Measurements from ENCODE around the gene GCNA. TPM values are rescaled to one million over a fixed set of nuclear protein-coding genes. Genes with fewer than 3 reads are reported as not detected.
"Not testable (repeated sequence)": the region's sequence is repeated elsewhere in the genome, so short reads cannot be mapped to it uniquely, and the experiment has no call there.

GCNA gene
- total RNA-seq, 1 experiment from 2014 or later: 3.8 TPM

DNA sequence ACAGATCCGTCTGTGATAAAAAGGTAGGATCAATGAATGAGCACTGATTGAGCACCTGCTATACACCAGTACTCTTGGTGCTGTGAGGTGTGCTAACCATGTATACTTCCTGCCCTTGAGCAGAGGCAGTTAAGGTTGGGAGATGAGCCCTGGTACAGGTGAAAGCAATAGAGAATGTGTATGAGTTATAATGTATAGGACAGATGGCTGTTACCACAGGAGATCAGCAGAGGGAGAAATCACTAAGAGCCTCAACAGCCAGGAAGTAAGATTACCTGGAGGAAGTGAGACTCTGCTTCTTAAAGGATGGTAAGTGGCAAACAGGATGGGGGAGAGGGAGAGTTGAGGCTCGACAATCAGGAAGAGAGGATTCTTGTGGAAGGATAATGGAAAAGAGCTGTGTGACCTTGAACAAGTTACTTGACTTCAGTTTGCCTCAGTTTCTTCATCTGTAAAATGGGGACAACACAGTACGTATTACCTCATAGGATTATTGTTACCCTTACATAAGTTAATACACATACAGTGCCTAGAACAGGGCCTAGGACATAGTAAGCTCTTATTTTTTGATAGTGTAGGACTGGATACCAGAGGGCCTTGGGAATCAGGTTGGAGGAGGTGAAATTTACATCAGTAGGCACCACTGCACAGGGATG lies 31.0 kb downstream of the GCNA start:
- POLR2A ChIA-PET: interaction anchor here (1.1 kb wide), 1 partner anchor 13 kb away, joined by 3 read pairs; no protein-coding TSS in a partner anchor
- Mint-ChIP-seq H3K4me1 (ENCODE audit: insufficient read depth, unreplicated experiment) (no peaks in the 10 kb centered on the region), H3K27me3 (ENCODE audit: insufficient read depth, unreplicated experiment) (peaks cover 24% of the 10 kb centered on the region), H3K9me3 (ENCODE audit: unreplicated experiment) (peaks cover 22% of the 10 kb centered on the region), H3K36me3 (ENCODE audit: insufficient read depth, unreplicated experiment) (peaks cover 84% of the 10 kb centered on the region), H3K27ac (ENCODE audit: low read depth, unreplicated experiment) (no peak overlapping the region), H3K4me3 (ENCODE audit: unreplicated experiment) (no peak overlapping the region)
- intact Hi-C loops (cut with micrococcal nuclease): no loop called here
- no peak for DNase-seq (ENCODE audit: unreplicated experiment)
- TF ChIP-seq CTCF (IDR thresholded peaks at IDR 0.05; ENCODE audit: unreplicated experiment): no peak
- CTCF ChIA-PET: interaction anchor here (1.2 kb wide), 1 partner anchor 10 kb away, joined by 3 read pairs; no protein-coding TSS in a partner anchor
- no TSS peak for BruUV-seq (replicated peaks)

- H3K4me3 Mint-ChIP-seq (ENCODE audit: unreplicated experiment); H3K4me1 Mint-ChIP-seq (ENCODE audit: insufficient read depth, unreplicated experiment); H3K27ac Mint-ChIP-seq (ENCODE audit: low read depth, unreplicated experiment); DNase-seq (ENCODE audit: unreplicated experiment); POLR2A ChIA-PET; intact Hi-C loops (cut with micrococcal nuclease); CTCF ChIA-PET; BruUV-seq (replicated peaks): not testable (repeated sequence)
- H3K27me3 Mint-ChIP-seq (ENCODE audit: insufficient read depth, unreplicated experiment): peaks cover 24% of the 10 kb centered on the region
- H3K36me3 Mint-ChIP-seq (ENCODE audit: insufficient read depth, unreplicated experiment): peaks cover 80% of the 10 kb centered on the region
- peaks cover 12% of the 10 kb centered on the region for H3K9me3 Mint-ChIP-seq (ENCODE audit: unreplicated experiment)
Observed at GRCh38 chrX:71611736-71612135, 33.5 kb downstream of the GCNA start.

DNA sequence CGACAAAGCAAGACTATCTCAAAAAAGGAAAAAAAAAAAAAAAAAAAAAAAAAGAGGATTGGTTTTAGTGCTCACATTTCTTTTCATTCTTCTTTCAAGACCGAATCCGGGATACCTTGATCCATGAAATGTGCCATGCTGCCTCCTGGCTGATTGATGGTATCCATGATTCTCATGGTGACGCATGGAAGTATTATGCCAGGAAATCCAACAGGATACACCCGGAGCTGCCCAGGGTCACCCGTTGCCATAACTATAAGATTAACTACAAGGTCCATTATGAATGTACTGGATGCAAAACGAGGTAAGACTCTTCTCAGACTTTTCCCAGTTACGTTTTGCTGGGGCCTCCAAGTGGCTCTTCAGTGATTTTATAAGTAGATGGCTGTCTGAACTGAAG lies 34.0 kb downstream of the GCNA start:
- H3K36me3 Mint-ChIP-seq (ENCODE audit: insufficient read depth, unreplicated experiment): peaks cover 75% of the 10 kb centered on the region
- POLR2A ChIA-PET: no interaction called here
- TF ChIP-seq CTCF (IDR thresholded peaks at IDR 0.05; ENCODE audit: unreplicated experiment): no peak

DNA sequence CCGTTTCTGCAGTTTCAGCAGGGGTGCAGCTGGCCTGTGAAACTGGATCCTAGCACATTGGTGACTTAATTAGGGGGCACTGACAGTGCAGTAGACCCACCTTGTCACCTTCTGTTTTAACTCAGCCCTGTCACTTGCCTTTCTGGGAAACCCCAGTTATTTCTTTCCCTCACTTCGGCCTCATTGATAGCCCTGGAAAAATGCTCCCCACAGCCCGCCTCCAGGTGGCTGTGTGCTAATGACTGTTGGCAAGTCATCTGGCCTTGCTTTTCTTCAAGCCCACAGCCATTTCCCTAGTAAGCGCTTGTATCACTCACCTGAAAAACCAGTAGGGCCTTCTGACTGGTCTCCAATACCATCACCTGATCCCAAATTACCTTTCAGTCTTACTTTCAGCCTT lies 36.8 kb downstream of the GCNA start:
- DNase-seq (ENCODE audit: unreplicated experiment): no peak
- no TSS peak for BruUV-seq (replicated peaks)
- ChIA-PET CTCF (interaction anchor here (1.6 kb wide), 1 partner anchor 8 kb away, joined by 4 read pairs; no protein-coding TSS in a partner anchor), POLR2A (no interaction called here)
- Mint-ChIP-seq H3K4me3 (ENCODE audit: unreplicated experiment) (no peak overlapping the region), H3K9me3 (ENCODE audit: unreplicated experiment) (no peaks in the 10 kb centered on the region), H3K27ac (ENCODE audit: low read depth, unreplicated experiment) (no peak overlapping the region), H3K4me1 (ENCODE audit: insufficient read depth, unreplicated experiment) (no peaks in the 10 kb centered on the region), H3K36me3 (ENCODE audit: insufficient read depth, unreplicated experiment) (peaks cover 54% of the 10 kb centered on the region), H3K27me3 (ENCODE audit: insufficient read depth, unreplicated experiment) (no peaks in the 10 kb centered on the region)
- TF ChIP-seq CTCF (IDR thresholded peaks at IDR 0.05; ENCODE audit: unreplicated experiment): no peak
- intact Hi-C loops (cut with micrococcal nuclease): no loop called here

More for the DNA sequence above, 34.0 kb downstream of the GCNA start:
- H3K4me3 Mint-ChIP-seq (ENCODE audit: unreplicated experiment): no peak overlapping the region
- intact Hi-C loops (cut with micrococcal nuclease): no loop called here
- no peak overlapping the region for H3K27ac Mint-ChIP-seq (ENCODE audit: low read depth, unreplicated experiment)
- no peak for DNase-seq (ENCODE audit: unreplicated experiment)
- H3K9me3 Mint-ChIP-seq (ENCODE audit: unreplicated experiment): peaks cover 11% of the 10 kb centered on the region
- CTCF ChIA-PET: no interaction called here
- BruUV-seq (replicated peaks): no TSS peak
- H3K4me1 Mint-ChIP-seq (ENCODE audit: insufficient read depth, unreplicated experiment): no peaks in the 10 kb centered on the region
- peaks cover 24% of the 10 kb centered on the region for H3K27me3 Mint-ChIP-seq (ENCODE audit: insufficient read depth, unreplicated experiment)

Data from MCF 10A (cell line).